ENCODE results near the gene VTI1A.

The VTI1A gene

DNA sequence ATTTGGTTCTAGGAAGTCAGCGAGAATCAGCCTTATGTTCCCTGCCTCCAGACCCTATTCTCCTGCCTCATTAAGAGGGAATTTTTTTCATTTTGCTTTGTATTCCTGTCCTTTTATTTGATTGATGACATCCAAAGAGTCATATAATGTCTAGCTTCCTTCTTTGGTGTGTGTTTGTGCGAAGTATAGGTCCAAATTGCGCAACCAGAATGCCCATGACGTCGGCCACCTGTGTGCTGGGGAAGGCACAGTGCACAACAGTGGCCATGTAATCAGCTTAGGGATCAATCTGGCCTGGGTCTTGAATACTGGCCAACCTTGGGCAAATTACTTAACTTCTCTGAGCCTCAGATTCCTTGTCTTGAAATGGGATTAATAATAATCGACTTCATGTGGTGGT is 206.2 kb downstream of the VTI1A start:
- H3K36me3 Mint-ChIP-seq (ENCODE audit: low read depth): no peaks in the 10 kb centered on the region
- H3K4me1 Mint-ChIP-seq (ENCODE audit: low read depth): no peaks in the 10 kb centered on the region
- no peak overlapping the region for H3K4me3 Mint-ChIP-seq
- H3K27me3 Mint-ChIP-seq (ENCODE audit: low read depth): no peaks in the 10 kb centered on the region
- no peak overlapping the region for H3K27ac Mint-ChIP-seq
- H3K9me3 Mint-ChIP-seq: no peaks in the 10 kb centered on the region

DNA sequence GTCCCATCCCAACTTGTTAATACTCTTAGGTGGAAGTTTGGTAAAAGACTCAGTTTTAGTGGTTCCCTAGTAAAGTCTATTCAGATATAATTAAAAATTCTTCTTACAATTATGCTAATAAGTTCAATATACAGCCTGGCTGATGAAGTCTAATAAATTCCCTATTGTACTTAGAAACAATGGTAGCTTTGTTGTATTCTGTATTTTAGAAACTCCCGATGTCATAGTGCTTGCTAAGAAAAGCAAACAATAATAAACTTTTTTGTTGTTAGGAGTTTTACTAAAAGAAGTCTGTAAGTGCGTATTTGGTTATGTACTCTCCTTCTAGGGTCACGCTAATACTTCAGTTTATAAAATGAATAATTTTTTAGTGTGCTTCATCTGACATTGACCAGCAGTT is 206.8 kb downstream of the VTI1A start:
- no peaks in the 10 kb centered on the region for H3K9me3 Mint-ChIP-seq
- no peak overlapping the region for H3K27ac Mint-ChIP-seq
- H3K27me3 Mint-ChIP-seq (ENCODE audit: low read depth): no peaks in the 10 kb centered on the region
- H3K4me1 Mint-ChIP-seq (ENCODE audit: low read depth): no peaks in the 10 kb centered on the region
- H3K36me3 Mint-ChIP-seq (ENCODE audit: low read depth): no peaks in the 10 kb centered on the region
- H3K4me3 Mint-ChIP-seq: no peak overlapping the region

DNA sequence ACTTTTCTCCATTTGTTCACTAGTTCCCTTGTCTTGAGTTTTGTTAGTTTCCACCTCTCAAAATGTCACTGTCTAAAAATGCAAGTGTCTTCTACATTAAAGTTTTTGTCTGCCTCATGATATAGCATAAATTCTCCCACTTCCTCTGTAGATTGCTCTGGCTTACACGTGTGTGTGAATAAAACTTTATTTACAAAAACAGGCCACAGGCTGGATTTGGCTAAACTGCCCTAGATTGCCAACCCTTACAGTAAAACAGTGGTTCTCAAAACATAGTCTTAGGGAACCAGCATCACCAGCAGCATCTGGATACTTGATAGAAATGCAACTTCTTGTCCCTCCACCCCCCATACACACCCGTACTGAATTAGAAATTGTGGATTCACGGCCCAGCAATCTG is 207.8 kb downstream of the VTI1A start:
- Mint-ChIP-seq H3K36me3 (ENCODE audit: low read depth) (no peaks in the 10 kb centered on the region), H3K27ac (no peak overlapping the region)

DNA sequence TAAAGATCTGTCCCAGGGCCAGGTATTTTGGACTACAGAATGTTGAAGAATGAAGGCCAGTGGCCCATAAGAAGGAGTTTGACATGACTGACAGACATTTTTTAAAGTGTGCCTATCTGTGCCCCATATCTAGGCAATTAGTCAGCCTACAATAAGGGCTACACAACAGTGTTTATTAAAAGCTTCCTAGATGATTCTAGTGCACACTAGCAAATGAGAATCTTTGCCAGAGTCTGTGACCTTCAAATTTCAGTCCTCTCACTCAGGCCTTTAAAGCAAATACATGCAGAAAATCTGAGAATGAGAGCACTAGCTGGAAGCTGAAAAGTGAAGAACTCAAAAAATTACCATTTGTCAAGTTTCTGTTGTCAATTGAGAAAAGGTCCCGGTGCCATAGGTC is 208.7 kb downstream of the VTI1A start:
- H3K27me3 Mint-ChIP-seq (ENCODE audit: low read depth): no peaks in the 10 kb centered on the region
- no peaks in the 10 kb centered on the region for H3K4me1 Mint-ChIP-seq (ENCODE audit: low read depth)

More for the DNA sequence above, 207.8 kb downstream of the VTI1A start:
- Mint-ChIP-seq H3K27me3 (ENCODE audit: low read depth) (no peaks in the 10 kb centered on the region), H3K4me1 (ENCODE audit: low read depth) (no peaks in the 10 kb centered on the region), H3K9me3 (no peaks in the 10 kb centered on the region), H3K4me3 (no peak overlapping the region)

DNA sequence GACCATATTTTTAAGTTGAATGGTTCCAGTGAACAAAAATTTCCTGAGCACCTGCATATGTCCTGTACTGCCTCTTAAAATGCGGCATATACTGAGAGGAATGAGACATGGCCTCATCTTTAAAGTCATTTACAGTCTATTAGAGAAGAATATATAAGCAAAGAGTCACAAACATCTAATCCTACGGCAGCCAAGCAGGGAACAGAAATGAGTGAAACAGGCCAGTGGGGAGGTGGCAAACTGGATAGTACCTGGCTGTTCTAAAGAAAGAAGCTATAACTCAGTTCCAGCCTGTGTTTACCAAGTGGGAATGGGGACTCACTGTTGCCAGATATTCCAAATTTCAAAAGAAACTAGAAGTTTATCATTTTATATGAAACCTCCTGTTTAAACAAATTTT is 211.4 kb downstream of the VTI1A start:
- H3K4me1 Mint-ChIP-seq (ENCODE audit: low read depth): no peaks in the 10 kb centered on the region
- no peak overlapping the region for H3K4me3 Mint-ChIP-seq
- no peaks in the 10 kb centered on the region for H3K27me3 Mint-ChIP-seq (ENCODE audit: low read depth)
- H3K27ac Mint-ChIP-seq: no peak overlapping the region
- H3K36me3 Mint-ChIP-seq (ENCODE audit: low read depth): no peaks in the 10 kb centered on the region
- no peaks in the 10 kb centered on the region for H3K9me3 Mint-ChIP-seq

More for the DNA sequence above, 208.7 kb downstream of the VTI1A start:
- Mint-ChIP-seq H3K4me3 (no peak overlapping the region), H3K9me3 (no peaks in the 10 kb centered on the region), H3K36me3 (ENCODE audit: low read depth) (no peaks in the 10 kb centered on the region), H3K27ac (no peak overlapping the region)

DNA sequence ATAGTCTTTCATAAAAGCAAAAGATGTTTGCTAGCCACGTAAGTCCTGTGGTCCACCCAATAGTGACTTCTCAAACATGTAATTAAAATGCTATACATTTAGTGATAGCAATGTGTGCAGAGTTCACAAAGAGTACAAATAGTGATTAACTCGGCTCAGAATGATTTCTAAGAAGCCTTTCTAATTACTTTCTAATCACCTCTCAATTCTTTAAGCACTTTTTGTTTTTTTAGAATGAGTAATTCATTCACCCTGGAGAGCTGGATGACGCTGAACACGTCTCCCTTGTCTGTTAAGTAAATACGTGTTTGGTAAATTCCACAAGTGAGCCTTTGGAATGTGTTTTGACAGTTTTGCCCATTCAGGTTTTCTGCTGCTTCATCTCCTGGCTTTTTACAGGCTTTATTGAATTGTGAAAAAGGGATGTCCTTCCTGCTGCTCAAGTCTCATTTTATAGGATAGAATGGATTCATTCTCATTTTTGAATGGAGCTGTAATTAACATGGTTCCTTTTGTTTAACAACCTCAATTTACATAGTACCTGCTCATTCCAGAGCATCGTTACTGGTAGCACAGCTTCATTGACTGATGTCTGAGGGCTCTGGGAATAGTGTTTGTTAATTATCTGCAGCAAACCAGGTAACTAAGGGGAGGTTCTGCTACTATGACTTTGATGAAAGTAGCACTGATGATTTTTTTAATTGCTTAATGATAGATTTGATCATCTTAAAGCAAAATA is 212.1 kb downstream of the VTI1A start:
- Mint-ChIP-seq H3K4me3 (no peak overlapping the region), H3K27ac (no peak overlapping the region), H3K27me3 (ENCODE audit: low read depth) (no peaks in the 10 kb centered on the region), H3K4me1 (ENCODE audit: low read depth) (no peaks in the 10 kb centered on the region), H3K36me3 (ENCODE audit: low read depth) (no peaks in the 10 kb centered on the region), H3K9me3 (no peaks in the 10 kb centered on the region)

DNA sequence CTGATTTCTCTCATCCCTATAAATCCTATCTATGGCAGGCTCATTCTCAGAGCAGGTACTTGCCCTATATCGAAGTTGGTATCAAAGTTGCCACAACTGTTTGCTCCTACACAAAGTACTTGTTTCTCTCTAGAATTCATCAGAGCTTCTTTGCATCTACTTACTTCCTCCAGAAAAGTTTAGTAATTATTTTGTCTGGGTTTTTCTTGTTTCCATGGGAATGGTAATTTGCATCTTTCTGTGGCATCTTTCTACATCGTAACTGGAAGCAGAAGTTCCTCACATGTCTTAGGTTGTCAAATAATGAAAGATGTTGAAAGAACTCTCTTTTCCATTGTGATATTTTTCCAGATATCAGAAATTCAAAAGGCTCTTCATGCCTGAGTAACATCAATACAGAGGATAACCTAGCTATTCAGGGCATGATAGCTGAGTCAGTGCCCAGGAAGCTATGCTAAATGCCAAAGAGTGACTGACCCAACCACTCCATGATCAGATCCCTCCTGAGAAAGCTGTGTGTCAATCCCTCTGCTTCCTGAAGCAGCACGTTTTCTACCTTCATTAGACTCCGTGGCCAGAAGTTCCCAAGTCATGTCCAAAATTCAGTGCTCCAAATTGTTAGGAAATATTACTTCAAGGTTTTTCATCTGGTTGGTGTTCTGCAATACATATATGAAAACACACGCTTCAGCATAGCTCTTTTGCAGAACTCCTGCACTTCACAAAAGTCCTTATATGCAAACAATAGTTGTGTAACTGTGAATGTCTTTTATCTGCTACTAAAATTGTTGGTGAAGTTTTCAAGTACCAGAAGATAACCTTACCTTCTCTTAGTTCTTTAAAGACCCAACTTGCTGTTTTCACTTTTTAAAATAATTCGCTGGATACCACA is 216.5 kb downstream of the VTI1A start:
- H3K27ac Mint-ChIP-seq: no peak overlapping the region
- peaks cover 5% of the 10 kb centered on the region for H3K36me3 Mint-ChIP-seq (ENCODE audit: low read depth)

DNA sequence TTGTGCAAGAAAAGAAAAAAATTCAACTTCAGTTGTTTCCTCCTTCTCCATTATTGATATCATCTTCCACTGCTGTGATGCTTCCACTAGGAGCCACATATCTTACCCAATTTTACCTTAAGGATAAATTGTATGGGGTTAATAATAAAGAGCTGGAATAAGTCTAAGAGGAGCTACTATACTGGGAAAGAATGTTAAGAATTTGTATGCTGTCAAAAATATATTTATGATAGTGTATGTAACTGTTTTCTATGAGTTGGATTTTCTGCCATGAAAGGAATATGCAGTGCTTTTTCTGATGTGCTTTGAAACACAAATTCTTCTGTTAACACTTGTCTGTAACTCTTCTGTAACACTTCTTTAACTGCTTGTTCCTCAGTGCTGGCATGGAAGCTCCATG is 219.1 kb downstream of the VTI1A start:
- peaks cover 10% of the 10 kb centered on the region for H3K36me3 Mint-ChIP-seq (ENCODE audit: low read depth)
- H3K27me3 Mint-ChIP-seq (ENCODE audit: low read depth): no peaks in the 10 kb centered on the region
- no peaks in the 10 kb centered on the region for H3K4me1 Mint-ChIP-seq (ENCODE audit: low read depth)
- H3K27ac Mint-ChIP-seq: no peak overlapping the region
- H3K9me3 Mint-ChIP-seq: no peaks in the 10 kb centered on the region
- H3K4me3 Mint-ChIP-seq: no peak overlapping the region

More for the DNA sequence above, 216.5 kb downstream of the VTI1A start:
- H3K4me3 Mint-ChIP-seq: no peak overlapping the region
- no peaks in the 10 kb centered on the region for H3K4me1 Mint-ChIP-seq (ENCODE audit: low read depth)
- H3K9me3 Mint-ChIP-seq: no peaks in the 10 kb centered on the region
- H3K27me3 Mint-ChIP-seq (ENCODE audit: low read depth): no peaks in the 10 kb centered on the region

DNA sequence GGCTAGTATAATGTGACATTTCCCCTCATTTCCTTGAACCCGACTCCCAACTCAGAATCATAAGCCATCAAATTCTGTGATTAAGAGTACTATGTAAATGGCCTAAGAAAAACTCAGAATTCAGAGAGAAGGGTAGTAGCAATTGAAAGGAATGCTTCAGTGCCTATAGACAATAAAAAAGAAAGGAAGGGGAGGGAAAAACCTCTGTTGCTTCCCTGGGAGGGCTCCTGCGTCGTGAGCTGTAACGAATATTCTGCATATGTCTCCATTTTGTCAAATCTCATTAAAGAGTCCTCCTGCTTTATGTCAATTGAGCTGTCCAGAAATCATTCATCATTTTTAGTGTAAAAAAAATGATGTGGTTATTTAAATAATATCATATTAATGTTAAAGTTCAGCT is 223.0 kb downstream of the VTI1A start:
- Mint-ChIP-seq H3K36me3 (ENCODE audit: low read depth) (peaks cover 13% of the 10 kb centered on the region), H3K9me3 (no peaks in the 10 kb centered on the region), H3K4me1 (ENCODE audit: low read depth) (no peaks in the 10 kb centered on the region), H3K27ac (no peak overlapping the region), H3K4me3 (no peak overlapping the region), H3K27me3 (ENCODE audit: low read depth) (no peaks in the 10 kb centered on the region)

DNA sequence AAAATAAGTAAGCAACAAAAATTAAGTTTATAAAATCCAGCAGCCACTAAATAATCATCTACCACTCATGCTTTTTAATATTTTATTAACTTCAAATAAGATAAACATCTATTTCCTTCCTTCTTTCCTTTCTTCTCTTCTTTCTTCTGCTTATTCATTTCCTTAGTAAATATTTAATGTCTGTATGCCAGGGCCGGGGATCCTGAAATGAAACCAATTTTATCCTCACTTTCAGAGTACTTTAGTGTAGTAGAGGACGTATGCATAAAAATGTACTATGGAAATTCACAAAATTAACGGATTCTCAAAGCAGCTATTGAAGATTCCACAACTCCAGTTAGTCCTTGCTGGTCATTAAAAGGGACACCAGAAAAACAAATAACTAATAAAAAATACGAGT is 224.7 kb downstream of the VTI1A start:
- Mint-ChIP-seq H3K27ac (no peak overlapping the region), H3K27me3 (ENCODE audit: low read depth) (no peaks in the 10 kb centered on the region), H3K9me3 (no peaks in the 10 kb centered on the region), H3K4me3 (no peak overlapping the region), H3K4me1 (ENCODE audit: low read depth) (no peaks in the 10 kb centered on the region), H3K36me3 (ENCODE audit: low read depth) (peaks cover 13% of the 10 kb centered on the region)

DNA sequence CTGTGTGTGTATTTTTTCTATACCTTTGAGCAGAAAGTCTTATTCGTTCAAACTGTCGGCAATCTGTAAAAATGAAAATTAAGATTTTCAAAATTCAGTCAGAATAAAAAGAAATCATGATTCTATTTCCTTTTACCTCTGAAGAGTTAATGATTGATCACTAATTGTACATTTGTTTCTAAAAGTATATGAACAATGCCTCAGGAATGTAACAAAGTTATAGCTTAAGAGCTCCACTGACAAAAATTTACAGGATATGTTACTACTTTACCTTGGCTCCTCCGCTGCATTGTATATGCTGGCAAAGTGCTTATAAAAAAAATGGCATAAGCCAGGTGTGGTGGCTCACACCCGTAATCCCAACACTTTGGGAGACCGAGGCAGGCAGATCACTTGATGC is 225.7 kb downstream of the VTI1A start:
- H3K27me3 Mint-ChIP-seq (ENCODE audit: low read depth): no peaks in the 10 kb centered on the region
- H3K27ac Mint-ChIP-seq: no peak overlapping the region
- no peak overlapping the region for H3K4me3 Mint-ChIP-seq
- H3K36me3 Mint-ChIP-seq (ENCODE audit: low read depth): peaks cover 12% of the 10 kb centered on the region
- no peaks in the 10 kb centered on the region for H3K9me3 Mint-ChIP-seq
- no peaks in the 10 kb centered on the region for H3K4me1 Mint-ChIP-seq (ENCODE audit: low read depth)

DNA sequence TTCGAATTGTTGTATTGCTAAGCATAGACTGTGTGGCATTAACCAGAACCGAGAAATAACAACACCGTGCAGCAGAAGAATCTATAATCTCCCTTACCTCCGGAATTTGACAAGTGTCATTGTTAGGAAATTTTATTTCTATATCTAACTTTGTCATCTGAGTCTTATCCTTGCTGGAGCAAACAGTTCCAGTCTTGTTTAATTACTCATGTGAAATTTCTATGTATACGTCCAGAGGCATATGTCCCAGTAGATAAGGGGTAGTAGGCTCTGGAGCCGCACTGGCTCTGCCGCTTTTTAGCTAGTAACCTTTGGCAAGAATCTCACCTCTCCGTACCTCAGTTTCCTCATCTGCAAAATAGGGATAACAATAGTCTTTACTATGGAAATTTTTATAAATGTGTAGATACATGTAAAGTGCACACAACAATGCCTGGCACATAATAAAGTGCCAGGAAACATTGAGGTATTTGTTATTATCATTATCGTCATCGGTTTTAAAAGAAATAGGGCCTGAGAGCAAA is 228.6 kb downstream of the VTI1A start:
- Mint-ChIP-seq H3K9me3 (no peaks in the 10 kb centered on the region), H3K36me3 (ENCODE audit: low read depth) (peaks cover 2% of the 10 kb centered on the region), H3K27me3 (ENCODE audit: low read depth) (no peaks in the 10 kb centered on the region), H3K27ac (no peak overlapping the region), H3K4me3 (no peak overlapping the region), H3K4me1 (ENCODE audit: low read depth) (no peaks in the 10 kb centered on the region)

DNA sequence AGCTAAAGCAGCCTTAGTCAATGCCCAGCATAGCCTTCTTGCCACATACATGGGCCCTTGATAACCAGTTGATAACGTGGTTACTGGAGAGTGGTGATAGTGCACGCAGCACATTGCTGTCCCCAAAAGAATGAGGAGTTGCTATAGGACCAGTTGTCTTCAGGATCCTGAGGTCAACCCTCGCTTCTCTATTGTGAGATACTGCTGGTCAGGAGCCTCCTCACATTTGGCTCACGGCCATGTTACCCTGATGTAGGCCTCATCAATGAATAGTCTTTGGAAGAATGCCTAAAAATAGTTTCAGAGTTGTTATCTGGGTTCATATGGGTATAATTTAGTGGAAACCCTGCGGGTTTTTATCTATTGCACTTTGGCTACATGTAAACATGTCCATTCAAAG is 230.7 kb downstream of the VTI1A start:
- peaks cover 2% of the 10 kb centered on the region for H3K36me3 Mint-ChIP-seq (ENCODE audit: low read depth)
- H3K4me3 Mint-ChIP-seq: no peak overlapping the region
- no peaks in the 10 kb centered on the region for H3K4me1 Mint-ChIP-seq (ENCODE audit: low read depth)
- H3K27me3 Mint-ChIP-seq (ENCODE audit: low read depth): no peaks in the 10 kb centered on the region
- no peak overlapping the region for H3K27ac Mint-ChIP-seq
- H3K9me3 Mint-ChIP-seq: no peaks in the 10 kb centered on the region

DNA sequence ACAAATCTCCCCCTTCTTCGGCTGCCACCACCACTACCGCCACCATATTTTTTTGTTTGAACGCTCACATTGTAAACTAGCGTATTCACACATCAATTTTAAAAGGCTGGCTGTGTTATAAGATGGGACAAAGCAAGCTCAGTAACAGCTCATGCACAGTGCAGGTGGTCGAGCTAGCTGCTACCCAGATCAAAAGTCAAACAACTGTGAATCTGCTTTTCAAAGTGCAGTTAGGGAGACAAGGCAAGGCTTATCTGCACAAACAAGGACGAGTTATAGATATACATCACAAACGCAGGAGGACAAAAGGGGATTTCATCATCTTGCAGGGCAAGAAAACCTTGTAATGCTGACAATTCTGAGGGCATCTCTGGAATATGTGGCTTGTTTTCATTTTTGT is 231.6 kb downstream of the VTI1A start:
- Mint-ChIP-seq H3K27ac (no peak overlapping the region), H3K4me3 (no peak overlapping the region), H3K36me3 (ENCODE audit: low read depth) (no peaks in the 10 kb centered on the region), H3K27me3 (ENCODE audit: low read depth) (no peaks in the 10 kb centered on the region), H3K9me3 (no peaks in the 10 kb centered on the region), H3K4me1 (ENCODE audit: low read depth) (no peaks in the 10 kb centered on the region)

DNA sequence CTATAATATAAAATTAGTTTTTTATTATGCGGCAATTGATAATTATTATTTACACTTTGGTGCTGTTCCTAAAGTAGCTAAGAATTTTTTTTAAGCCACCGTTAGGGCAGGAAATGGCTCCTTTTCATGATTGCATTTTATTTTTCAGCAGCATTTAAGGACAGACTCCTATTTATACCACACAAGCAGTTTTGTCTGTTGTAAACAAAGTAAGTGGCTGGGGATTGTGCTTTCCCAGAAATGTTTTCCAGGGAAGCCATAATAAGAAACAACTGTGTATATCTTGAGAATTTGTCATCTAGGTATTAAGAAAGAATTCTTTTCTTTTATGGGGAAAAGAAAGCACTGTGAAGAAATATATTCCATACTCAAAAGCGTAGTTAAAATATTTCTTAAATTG is 232.0 kb downstream of the VTI1A start:
- Mint-ChIP-seq H3K9me3 (no peaks in the 10 kb centered on the region), H3K36me3 (ENCODE audit: low read depth) (no peaks in the 10 kb centered on the region), H3K4me3 (no peak overlapping the region), H3K4me1 (ENCODE audit: low read depth) (no peaks in the 10 kb centered on the region), H3K27me3 (ENCODE audit: low read depth) (no peaks in the 10 kb centered on the region), H3K27ac (no peak overlapping the region)

Data from T-helper 1 cell treated with Interleukin-12 subunit alpha and Interleukin-12 subunit beta and Interleukin-4 antibody, amounts not matched to agents 30 μg/mL and 1 μg/mL, for 36 hours (primary cell).